Stimulated activated CD8-positive, alpha-beta memory T cell treated with anti-CD3 and anti-CD28 coated beads, Interleukin-15, amount 100 ng/mL, for 1 hour (primary cell): ENCODE measurements around the gene CNTN5.

Experiments
- DNase-seq: peaks from one replicate; pipeline ENCODE4 v3.0.0-alpha.2; 2020; ENCODE audit warnings: low read depth

CNTN5 gene

DNA sequence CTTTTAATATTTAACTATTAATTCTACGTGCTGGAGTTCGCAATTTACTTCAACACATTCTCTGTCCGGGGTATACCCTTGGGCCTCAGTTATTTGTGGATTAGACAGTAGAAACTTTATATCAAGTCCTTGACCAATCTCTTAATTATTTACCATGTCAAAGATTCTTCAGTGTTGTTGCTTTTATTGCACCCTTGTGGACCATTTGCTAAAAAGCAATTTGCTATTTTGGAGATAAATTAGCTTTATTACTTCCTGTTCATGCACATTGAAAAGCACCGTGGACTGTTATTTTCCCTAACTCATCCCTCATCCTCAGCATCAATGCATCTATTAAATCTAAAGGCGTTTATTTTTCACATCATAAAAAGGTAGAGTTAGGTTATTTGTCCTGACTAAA is 609.9 kb downstream of the CNTN5 start:
- no peak for DNase-seq

DNA sequence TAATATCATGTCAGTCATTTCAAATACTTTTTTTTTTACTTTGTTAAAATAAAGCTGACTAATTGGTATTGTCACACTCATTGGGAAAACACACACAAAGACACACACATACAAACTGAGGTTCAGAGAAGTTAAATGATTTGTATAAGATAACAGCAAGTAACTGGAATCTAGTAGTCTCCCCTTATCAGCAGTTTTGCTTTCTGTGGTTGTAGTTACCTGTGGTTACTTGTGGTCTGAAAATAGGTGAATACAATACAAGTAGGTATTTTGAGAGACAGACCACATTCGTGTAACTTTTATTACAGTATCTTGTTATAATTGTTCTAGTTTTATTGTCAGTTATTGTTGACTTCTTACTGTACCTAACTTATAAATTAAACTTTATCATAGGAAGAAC is 610.9 kb downstream of the CNTN5 start:
- DNase-seq: no peak

DNA sequence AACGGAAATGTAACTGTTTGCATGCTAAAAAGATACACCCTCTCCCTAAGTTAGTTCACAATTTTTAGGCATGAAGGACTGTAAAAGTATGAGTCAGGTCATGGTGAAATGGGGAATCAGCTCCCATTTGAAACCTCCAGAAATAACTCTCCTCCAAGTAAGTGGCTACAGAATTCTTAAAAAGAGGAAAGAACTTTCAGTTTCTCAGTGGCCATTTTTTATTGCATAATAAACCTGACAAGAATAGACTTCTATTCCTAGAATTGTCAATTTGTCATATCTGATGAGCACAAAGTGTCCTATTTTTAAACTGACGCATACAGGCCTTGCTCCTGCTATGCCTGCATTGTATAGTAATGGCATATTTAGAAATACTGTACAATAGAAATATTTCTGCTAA is 612.2 kb downstream of the CNTN5 start:
- no peak for DNase-seq

DNA sequence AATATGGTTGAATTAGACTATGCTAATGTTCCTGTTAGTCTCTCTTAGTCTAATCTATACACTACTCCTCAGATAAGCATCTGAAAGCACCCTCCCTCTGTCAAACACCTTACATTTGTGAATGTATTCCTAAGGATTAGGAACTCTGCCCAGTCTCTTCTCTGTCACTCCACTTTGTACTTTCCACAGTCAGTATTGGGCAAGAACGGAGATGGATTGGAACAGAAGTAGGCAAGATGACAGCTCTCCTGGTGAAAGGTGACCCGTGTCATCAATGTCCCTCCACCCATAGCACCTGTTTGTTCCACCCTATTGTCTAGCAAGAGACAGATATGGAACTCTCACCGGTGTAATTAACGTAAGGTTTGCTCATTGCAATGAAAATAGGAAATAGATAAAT is 613.8 kb downstream of the CNTN5 start:
- DNase-seq: no peak

DNA sequence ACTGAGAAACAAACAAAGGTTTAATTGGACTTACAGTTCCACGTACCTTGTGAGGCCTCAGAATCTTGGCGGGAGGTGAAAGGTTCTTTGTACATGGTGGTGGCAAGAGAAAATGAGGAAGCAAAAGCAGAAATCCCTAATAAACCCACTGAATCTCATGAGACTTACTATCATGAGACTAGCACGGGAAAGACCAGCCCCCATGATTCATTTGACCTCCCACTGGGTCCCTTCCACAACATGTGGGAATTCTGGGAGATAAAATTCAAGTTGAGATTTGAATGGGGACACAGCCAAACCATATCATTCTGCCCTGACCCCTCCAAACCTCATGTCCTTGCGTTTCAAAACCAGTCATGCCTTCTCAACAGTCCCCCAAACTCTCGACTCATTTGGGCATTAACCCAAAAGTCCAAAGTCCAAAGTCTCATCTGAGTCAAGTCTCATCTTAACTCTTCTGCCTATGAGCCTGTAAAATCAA is 617.4 kb downstream of the CNTN5 start:
- no peak for DNase-seq

DNA sequence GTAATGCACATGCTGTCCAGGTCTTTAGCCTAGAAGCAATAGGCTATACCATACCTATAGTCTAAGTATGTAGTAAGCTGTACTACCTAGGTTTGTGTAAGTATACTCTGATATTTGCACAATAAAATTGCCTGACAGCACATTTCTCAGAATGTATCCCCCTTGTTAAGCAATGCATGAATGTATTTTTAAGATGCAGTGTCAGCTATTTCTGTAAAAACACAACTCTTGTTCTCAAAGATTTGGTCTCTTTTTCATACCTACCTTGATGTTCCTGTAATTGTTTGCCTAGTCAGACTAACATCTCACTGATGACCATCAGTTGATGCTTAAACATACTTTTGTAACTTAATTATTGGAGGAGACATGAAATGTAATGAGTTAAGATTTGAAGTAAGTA is 619.9 kb downstream of the CNTN5 start:
- no peak for DNase-seq

DNA sequence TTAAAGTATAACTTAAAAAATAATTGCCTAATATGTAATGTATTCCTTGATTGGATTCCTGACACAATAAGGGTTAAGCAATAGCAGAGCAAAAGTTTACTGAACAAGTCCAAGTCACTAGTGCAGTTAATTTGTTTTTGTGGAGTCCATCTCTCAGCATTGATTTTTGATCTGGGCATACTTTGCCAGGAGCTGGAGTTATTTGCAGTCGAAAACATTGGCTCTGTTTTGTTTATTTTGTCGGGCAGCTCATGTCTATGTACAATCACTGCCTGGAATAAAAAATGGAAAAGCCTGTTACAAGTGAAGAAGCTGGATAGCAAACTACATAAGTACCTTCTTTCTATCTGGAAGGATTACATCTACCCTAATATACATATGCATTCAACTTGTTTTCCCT is 625.2 kb downstream of the CNTN5 start:
- no peak for DNase-seq

DNA sequence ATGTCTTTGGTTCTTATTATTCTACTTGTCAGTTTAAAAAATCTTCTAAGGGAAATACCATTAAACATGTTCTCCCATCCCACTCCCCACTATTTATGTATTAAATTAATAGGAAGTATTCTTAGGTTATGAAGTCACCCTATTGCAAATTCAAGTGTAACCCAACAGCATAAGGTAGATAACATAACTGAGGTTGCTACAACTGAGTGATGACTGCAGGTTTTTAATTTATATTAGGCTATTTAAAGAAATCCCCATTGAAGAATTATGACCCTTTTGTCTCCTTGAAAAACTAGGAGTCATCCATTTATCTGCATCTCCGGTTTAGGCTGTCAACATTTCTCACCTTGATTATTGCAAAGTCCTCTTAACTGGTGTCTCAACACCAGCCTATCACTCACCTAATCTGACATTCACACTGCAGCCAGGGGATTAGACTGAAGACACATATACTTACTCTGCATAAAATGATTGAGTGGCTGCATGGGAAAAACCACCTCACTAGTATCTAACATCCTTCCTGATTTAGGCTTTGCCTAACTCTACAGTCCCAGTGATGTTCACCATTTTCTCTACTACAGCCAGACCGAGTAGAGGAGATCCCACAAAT is 649.4 kb downstream of the CNTN5 start:
- no peak for DNase-seq

DNA sequence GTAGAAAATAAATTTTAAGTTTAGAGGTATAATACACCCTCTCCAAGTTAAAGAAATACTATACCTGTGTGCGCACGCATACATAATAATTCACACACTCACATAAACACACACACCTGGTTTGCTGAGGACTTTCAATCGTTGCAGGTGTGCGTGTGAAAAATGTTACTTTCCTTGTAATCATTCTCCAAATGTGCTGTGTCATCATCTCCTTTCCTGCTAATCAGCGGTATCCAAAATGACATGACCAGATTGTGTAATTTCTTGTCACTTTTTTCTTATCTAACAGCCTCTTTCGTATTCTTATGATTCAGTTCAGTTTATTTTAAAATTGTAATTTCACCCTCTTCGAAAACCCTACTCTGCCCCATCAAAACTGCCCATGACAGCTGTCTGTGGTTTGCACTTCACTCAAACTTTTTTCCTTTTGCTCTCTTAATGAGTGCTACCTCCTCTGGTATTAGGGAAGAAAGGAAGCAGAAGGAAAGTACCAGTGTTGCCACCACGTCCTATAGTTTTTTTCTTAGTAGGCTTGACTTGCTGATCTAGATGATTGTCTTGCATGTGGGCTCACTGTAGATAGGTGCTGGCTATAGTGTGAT is 651.2 kb downstream of the CNTN5 start:
- no peak for DNase-seq

DNA sequence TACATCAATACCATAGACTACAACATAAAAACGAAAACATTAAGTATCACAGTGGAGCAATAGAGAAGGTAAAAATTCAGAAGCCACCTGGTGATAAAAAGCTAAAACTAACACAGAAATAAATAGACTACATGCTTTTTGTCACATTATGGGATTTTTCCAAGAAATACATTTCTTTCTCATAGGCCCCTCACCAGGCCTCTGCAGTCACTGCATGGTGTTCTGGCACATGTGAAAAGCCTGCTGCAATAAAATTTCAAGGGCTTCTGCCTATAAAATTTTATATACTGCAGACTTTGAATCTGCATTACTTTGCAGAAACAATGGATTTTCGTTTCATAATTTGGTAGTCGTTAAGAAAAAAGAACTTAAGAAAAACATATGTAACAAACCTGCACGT is 655.5 kb downstream of the CNTN5 start:
- no peak for DNase-seq

DNA sequence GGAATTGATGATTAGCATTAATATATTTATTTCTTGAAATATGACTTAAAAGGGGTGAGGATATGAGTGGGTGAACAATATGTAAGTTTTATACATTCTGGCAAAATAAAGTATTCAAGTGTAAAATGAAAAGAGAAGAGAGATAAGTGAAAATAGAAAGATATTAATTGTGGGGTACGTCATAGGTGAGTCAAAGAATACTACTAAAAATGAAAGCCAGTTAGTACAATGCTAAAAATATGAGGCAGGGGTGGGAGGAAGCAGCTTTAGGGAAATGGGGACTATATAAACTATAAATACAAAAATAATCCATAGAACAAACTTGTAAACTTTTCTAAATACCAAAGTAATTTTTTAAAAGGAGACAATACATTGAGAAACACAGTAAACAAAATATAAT is 661.4 kb downstream of the CNTN5 start:
- no peak for DNase-seq

DNA sequence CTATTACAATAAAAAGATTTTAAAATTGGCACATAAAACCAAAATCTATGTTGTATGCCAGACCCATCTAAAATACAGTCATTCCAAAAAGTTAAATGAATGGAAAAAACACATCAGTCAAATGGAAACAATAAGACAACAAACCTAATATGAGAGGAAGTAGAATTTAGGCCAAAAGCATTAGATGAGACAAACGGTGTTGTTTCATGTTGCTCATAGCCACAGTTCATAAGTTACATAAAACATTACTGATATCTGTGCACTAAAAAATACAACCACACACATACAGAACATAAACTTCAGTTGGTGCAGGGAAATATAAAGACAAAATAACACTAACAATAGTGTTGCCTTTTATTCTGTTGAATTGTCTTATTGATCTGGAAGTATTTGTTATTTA is 661.9 kb downstream of the CNTN5 start:
- DNase-seq: no peak

DNA sequence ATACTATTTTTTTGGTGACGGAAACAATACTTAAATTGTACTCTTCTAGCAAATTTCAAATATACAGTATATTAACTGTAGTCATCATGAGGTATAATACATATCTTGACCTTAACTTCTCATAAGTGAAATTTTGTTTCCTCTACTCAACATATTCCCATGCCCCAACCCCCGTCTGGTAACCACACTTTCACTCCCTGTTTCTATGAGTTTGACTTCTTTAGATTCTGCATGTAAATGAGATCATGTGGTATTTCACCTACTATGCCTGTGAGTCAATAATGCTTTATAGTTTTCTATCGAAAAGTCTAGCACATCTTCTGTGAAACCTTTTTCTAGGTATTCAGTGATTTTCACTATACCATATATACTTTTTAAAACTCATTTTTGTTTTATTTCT is 663.2 kb downstream of the CNTN5 start:
- DNase-seq: no peak

DNA sequence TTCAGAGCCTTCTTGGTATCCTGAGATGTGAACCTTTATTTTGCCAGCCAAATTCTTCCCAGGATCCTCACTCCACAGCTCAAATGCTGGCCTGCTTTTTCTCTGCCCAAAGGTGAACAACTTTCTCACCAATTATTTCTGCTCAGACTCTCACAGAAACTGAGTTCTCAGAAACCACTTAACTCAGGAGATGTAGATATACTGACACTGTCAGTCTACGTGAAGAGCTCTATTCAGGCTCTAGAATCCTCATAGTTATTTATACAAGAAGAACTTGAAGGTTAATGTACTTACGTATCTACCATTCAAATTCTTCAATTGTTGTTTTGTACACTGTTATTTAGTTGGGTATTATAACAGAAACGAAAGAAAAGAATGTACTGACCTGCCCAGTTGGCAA is 666.1 kb downstream of the CNTN5 start:
- DNase-seq: no peak

DNA sequence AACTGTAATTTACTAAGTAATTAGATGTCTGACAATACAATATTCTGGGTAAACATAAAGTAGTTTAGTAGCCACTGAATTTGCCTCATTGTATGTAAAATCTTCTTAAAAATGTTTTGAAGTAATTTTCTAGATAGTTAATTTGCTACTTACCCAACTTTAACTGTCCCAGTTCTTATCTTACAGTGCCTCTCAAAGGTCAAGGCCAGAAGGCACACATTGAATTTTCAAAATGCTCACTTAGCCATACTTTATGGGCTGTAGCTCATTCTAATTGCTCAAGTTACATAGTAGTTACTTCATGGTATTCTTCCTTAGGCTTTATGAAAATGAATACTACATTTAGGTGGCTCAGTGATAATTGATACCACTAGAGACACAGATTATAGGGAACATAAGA is 666.6 kb downstream of the CNTN5 start:
- no peak for DNase-seq

DNA sequence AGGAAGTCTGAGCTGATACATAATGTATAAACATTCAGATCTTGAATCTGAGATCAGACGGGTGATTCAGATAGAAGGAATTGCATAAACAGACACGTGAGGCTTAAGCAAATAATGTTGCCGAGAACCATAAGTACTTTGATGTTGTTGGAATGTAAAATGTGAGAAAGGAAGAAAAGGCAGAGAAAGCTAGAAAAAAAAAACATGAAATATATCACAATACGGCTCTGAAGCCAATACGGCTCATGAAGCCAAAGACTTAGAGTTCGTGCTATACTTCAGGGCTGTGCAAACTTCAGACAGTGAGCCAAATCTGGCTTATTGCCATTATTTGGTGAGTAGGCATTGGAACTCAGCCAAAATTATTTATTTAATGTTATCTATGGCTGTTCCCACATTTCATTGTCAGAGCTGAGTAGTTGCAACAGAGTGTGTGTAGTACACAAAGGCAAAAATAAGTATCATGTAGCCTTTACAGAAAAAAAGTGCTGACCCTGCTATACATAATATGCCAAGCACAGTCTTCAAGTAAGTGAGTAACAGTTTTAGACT is 673.3 kb downstream of the CNTN5 start:
- DNase-seq: no peak

DNA sequence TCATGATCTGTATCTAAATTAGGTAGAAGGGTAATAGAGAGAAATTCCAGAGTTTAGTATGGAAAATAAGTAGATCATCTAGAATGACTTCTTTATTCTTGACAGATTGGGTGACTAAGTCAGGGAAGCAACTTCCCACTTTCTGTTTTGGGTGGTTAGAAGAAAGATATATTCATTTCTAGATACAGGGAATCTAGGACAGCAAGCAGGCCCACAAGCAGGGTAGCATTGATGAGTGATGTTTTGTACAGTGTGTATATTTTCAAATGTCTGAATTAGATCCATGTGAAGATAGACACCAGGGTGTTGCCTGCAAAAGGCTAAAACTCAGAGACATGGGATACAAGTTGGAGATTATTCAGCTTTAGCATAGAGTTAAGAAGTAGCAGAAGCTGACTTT is 674.4 kb downstream of the CNTN5 start:
- DNase-seq: no peak

DNA sequence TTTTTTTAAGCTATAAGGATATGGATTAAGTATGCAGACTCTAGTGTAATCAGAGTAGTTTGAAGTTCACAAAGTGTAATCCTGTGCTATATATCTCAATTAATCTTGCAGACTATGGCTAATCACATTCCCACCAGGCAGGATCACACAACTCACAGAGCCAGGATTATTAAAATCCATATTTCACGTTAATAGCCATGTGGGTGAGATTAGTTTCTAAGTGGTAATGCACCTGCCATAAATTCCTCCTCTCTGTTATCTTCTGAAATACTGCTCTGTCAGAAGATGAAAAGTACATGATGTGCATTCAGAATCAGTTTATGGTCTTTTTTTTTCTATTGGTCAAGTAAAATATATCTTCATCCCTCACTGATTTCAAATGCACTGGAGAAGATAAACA is 686.1 kb downstream of the CNTN5 start:
- no peak for DNase-seq

DNA sequence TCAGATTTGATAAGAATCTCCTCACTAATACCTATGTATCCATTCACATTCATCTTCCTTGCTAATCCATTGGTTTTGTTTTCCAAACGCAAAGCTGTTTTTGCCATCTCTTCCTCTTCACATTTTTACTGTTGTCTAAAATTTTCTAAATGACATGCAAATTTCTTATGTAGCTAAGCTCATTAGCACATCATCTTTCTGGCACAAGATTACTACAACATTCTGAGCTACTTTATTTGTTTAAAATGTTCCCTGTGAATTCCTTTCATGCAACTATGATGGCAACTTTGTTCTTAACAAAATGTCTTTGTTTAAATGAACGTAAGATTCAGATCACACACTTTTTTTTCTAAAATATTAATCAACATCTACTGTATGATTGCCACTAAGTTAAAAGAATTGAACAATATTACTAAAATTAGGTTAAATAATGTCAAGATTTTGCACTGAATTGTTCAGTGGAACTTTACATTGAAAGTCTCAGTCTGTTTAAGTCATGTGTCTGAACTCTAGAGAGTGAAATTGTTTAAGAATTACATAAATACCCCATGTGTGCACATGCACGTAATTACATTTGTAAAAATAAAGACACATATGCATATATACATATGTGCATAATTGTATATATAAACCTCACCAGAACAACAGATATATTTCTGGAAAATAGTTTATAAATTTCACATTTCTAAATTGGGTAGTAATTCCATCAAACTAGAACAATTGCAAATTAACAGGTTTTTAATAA is 688.4 kb downstream of the CNTN5 start:
- DNase-seq: no peak

DNA sequence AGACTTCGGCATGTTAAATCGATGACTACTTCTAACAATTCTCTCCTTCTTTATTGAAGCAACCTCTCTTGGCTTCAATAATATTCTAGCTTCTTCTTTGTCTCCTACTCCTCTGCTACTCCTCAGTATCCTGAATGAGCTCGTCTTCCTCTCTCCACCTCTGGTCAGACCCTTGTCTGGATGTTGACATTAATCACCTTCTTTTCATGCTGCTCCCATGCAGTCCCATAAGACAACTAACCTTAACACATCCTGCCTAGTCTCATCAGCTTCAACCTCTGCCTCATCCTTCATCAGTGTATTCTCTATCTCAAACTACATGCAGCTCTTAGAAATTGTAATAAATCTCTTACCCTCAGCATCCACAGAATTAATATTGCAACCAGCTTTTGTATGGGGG is 695.6 kb downstream of the CNTN5 start:
- DNase-seq: no peak

DNA sequence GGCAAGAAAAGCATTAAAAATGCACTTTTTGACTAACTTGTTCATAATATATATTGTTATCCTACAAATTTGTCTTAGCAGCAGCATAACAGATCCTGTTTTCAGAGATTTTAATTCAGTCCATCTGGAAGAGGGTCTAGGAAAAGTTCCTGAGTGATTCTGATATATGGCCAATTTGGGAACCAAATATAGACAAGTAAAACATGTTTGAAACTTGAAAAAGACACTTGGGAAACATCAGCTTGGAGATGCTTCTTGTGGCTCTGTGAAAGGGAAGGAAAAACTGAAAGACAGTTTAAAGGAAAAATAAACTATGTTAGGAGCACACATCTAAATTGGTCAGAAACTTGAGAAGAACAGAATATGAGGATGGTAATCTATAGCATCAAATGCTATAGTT is 697.5 kb downstream of the CNTN5 start:
- DNase-seq: no peak

DNA sequence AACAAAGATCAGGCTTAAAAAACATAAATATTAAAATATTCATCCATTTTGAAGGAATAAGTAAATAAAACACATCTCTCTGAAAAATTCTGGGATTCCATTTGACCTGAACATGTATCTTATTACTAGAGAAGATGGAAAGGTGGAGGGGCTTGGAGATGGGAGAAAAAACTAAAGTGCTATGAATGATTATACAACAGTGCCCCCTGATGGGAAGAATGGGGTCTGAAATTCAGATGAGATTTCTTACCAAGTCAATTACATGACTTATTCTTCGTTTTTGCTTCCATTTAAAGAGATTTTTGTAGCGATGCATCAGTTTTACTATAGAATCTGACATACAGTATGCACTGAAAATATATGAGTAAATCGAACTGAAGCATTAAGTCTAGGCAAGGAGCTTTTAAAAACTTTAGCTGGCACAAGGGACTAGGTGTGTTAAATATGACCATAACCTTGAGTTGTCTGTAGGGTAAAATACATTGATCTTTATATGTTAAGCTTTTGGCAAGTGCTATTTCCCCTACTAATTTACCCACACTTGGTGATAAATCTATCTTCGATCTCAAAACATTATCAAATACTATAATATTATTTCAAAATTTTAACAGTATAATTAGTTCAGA is 718.8 kb downstream of the CNTN5 start:
- no peak for DNase-seq

DNA sequence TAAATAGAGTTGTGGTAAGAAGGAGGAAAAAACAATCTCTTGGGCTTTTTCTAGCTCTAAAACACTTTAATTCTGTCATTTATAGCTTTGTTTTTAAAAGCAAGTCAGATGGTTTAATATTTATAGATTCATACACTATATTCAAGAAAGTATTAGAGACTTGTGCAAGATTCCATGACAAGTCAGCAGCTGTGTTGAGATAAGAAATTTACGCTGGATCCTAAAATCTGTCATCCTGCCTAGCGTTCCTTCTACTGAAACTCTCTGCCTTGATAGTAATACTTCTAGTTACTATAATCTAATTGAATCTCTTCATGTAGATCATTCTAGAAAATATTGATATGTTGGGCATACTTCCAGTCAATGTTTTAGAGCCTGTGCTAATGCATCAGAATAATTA is 721.8 kb downstream of the CNTN5 start:
- DNase-seq: no peak
